Measurements from ENCODE around the gene RPL3.

Gene RPL3

GRCh38 chr22:39290724-39291161, 28.7 kb downstream of the RPL3 start:
- no peak for TF ChIP-seq ZNF274 (IDR thresholded peaks at IDR 0.05; ENCODE audit: low read depth, low read length)
- no peak overlapping the region for H3K4me3 ChIP-seq (ENCODE audit: low read length)

GRCh38 chr22:39289975-39290720, 29.3 kb downstream of the RPL3 start:
- H3K4me3 ChIP-seq (ENCODE audit: low read length), result no peak overlapping the region
- TF ChIP-seq ZNF274 (IDR thresholded peaks at IDR 0.05; ENCODE audit: low read depth, low read length), result no peak

GRCh38 chr22:39289533-39289932, 29.9 kb downstream of the RPL3 start:
- no peak for TF ChIP-seq ZNF274 (IDR thresholded peaks at IDR 0.05; ENCODE audit: low read depth, low read length)
- H3K4me3 ChIP-seq (ENCODE audit: low read length), result no peak overlapping the region

- no peak overlapping the region for H3K4me3 ChIP-seq (ENCODE audit: low read length)
- TF ChIP-seq ZNF274 (IDR thresholded peaks at IDR 0.05; ENCODE audit: low read depth, low read length), result no peak
Observed at GRCh38 chr22:39288135-39288898, 31.1 kb downstream of the RPL3 start.

GRCh38 chr22:39287076-39287725, 32.2 kb downstream of the RPL3 start:
- no peak overlapping the region for H3K4me3 ChIP-seq (ENCODE audit: low read length)
- no peak for TF ChIP-seq ZNF274 (IDR thresholded peaks at IDR 0.05; ENCODE audit: low read depth, low read length)

- no peak overlapping the region for H3K4me3 ChIP-seq (ENCODE audit: low read length)
- TF ChIP-seq ZNF274 (IDR thresholded peaks at IDR 0.05; ENCODE audit: low read depth, low read length), result no peak
Observed at GRCh38 chr22:39284983-39285382, 34.4 kb downstream of the RPL3 start.

- no peak for TF ChIP-seq ZNF274 (IDR thresholded peaks at IDR 0.05; ENCODE audit: low read depth, low read length)
- no peak overlapping the region for H3K4me3 ChIP-seq (ENCODE audit: low read length)
Observed at GRCh38 chr22:39284142-39284980, 35.1 kb downstream of the RPL3 start.

- no peak for TF ChIP-seq ZNF274 (IDR thresholded peaks at IDR 0.05; ENCODE audit: low read depth, low read length)
- no peak overlapping the region for H3K4me3 ChIP-seq (ENCODE audit: low read length)
Observed at GRCh38 chr22:39283322-39284141, 35.9 kb downstream of the RPL3 start.

- no peak overlapping the region for H3K4me3 ChIP-seq (ENCODE audit: low read length)
- TF ChIP-seq ZNF274 (IDR thresholded peaks at IDR 0.05; ENCODE audit: low read depth, low read length), result no peak
Observed at GRCh38 chr22:39282645-39283321, 36.6 kb downstream of the RPL3 start.

- H3K4me3 ChIP-seq (ENCODE audit: low read length), result no peak overlapping the region
- no peak for TF ChIP-seq ZNF274 (IDR thresholded peaks at IDR 0.05; ENCODE audit: low read depth, low read length)
Observed at GRCh38 chr22:39281126-39281525, 38.3 kb downstream of the RPL3 start.

GRCh38 chr22:39280250-39280649, 39.2 kb downstream of the RPL3 start:
- TF ChIP-seq ZNF274 (IDR thresholded peaks at IDR 0.05; ENCODE audit: low read depth, low read length), result no peak
- H3K4me3 ChIP-seq (ENCODE audit: low read length), result no peak overlapping the region

- H3K4me3 ChIP-seq (ENCODE audit: low read length), result no peak overlapping the region
- no peak for TF ChIP-seq ZNF274 (IDR thresholded peaks at IDR 0.05; ENCODE audit: low read depth, low read length)
Observed at GRCh38 chr22:39279170-39279850, 40.1 kb downstream of the RPL3 start.

Measured in GM08714 (cell line).